NT2/D1 (cell line): ENCODE results near the gene BIRC5.

Experiments used
- DNase-seq: peaks from one replicate; pipeline ENCODE4 v3.0.0-alpha.2; 2011; ENCODE audit warnings: low read depth, low spot score
- H3K27me3 ChIP-seq: 2 replicates; pipeline ENCODE4 v1.6.0; 2011; ENCODE audit warnings: mild to moderate bottlenecking; ENCODE audit not compliant: insufficient read length, insufficient read depth
- H3K36me3 ChIP-seq: 2 replicates; pipeline ENCODE4 v1.6.1; 2011; ENCODE audit warnings: mild to moderate bottlenecking, low read length, mixed read lengths; ENCODE audit not compliant: insufficient read depth, insufficient read length
- H3K4me1 ChIP-seq: 2 replicates; pipeline ENCODE4 v1.5.1; 2011; ENCODE audit not compliant: insufficient read depth, insufficient read length
- H3K4me3 ChIP-seq: 2 replicates; pipeline ENCODE4 v1.5.1; 2011; ENCODE audit warnings: low read depth; ENCODE audit not compliant: insufficient read length
- H3K9ac ChIP-seq: 2 replicates; pipeline ENCODE4 v1.6.0; 2011; ENCODE audit warnings: low read depth; ENCODE audit not compliant: insufficient read length
- H3K9me3 ChIP-seq: 2 replicates; pipeline ENCODE4 v1.5.1; 2011; ENCODE audit warnings: mild to moderate bottlenecking, low read length; ENCODE audit not compliant: insufficient read depth
- SUZ12 ChIP-seq: IDR thresholded peaks from 2 replicates; pipeline ENCODE4 v1.6.1; 2011; ENCODE audit not compliant: insufficient read length, insufficient read depth; ENCODE audit errors: extremely low read depth
- YY1 ChIP-seq: IDR thresholded peaks from 2 replicates; pipeline ENCODE4 v1.6.1; 2011; ENCODE audit not compliant: insufficient read length, insufficient read depth
- ZNF274 ChIP-seq: IDR thresholded peaks from 2 replicates; pipeline ENCODE4 v1.6.1; 2011; ENCODE audit warnings: mild to moderate bottlenecking, low read depth, low read length

Gene BIRC5

DNA sequence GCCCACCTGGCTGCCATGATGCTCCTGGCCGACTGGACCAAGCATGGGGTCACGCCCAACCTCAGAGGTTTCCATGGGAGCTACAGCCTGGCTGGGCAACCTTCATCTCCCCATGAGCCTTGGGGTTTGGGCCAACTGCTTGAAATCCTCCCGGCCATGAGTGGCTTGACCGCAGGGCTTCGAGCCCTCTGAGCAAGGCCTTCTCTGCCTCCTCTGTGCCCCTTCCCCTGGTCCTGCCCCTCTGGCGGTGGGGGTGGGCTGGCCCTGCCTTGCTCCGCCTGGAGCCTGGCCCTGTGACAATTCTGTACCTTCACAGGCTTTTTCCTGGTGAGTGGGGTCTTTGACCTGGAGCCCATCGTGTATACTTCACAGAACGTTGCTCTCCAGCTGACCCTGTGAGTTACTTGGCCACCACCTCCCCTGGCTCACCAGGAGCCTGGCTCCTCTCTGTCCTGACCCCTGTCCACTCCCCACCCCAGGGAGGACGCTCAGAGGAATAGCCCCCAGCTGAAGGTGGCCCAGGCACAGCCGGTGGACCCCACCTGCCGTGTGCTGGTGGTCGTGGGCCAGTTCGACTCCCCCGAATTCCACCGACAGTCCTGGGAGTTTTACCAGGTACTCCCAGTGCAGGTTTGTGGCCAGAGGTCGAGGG lies 8.8 kb upstream of the BIRC5 start:
- TF ChIP-seq ZNF274: no peak
- no peak for TF ChIP-seq SUZ12
- TF ChIP-seq YY1: no peak
- Histone ChIP-seq H3K27me3 (no peaks in the 10 kb centered on the region), H3K36me3 (peaks cover 47% of the 10 kb centered on the region), H3K4me1 (no peaks in the 10 kb centered on the region), H3K9ac (no peak overlapping the region), H3K9me3 (no peaks in the 10 kb centered on the region), H3K4me3 (no peak overlapping the region)
- DNase-seq: no peak

DNA sequence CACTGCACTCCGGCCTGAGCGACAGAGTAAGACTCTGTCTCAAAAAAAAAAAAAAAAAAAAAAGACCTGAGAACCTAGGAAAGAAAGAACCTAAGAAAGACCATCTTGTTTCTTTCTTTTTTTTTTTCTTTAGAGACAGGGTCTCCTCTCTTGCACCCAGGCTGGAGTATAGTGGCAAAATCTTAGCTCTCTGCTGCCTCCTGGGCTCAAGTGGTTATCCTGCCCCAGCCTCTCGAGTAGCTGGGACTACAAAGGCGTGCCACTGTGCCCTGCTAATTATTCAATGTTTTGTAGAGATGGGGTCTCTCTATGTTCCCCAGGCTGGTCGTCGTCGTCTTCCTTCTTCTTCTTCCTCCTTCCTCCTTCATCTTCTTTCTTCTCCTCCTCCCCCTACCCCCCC lies 7.8 kb upstream of the BIRC5 start:
- H3K4me3 ChIP-seq: no peak overlapping the region
- peaks cover under 1% of the 10 kb centered on the region for H3K4me1 ChIP-seq
- H3K27me3 ChIP-seq: no peaks in the 10 kb centered on the region
- H3K36me3 ChIP-seq: peaks cover 41% of the 10 kb centered on the region
- no peaks in the 10 kb centered on the region for H3K9me3 ChIP-seq
- no peak for TF ChIP-seq ZNF274
- TF ChIP-seq SUZ12: no peak
- no peak for TF ChIP-seq YY1
- no peak overlapping the region for H3K9ac ChIP-seq
- peak; percentile 11 for DNase-seq

DNA sequence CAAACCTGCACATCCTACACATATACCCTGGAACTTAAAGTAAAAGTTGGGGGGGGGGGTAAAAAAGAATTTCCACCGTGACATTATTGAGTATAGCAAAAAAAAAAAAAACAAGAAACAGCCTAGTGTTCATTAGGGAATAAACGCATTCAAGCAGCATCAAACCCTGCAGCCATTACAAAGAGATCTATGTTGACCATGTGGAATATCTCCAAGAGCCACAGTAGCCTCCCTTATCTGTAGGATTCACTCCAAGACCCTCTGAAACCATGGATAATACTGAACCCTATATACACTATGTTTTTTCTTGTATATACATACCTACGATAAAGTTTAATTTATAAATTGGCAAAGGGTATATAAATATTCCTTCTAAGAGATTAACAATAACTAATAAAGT lies 5.6 kb upstream of the BIRC5 start:
- Histone ChIP-seq H3K9me3 (no peaks in the 10 kb centered on the region), H3K4me3 (no peak overlapping the region), H3K27me3 (no peaks in the 10 kb centered on the region), H3K4me1 (peaks cover 5% of the 10 kb centered on the region), H3K36me3 (peaks cover 31% of the 10 kb centered on the region), H3K9ac (no peak overlapping the region)
- TF ChIP-seq YY1: no peak
- TF ChIP-seq ZNF274: no peak
- no peak for TF ChIP-seq SUZ12
- DNase-seq: no peak

DNA sequence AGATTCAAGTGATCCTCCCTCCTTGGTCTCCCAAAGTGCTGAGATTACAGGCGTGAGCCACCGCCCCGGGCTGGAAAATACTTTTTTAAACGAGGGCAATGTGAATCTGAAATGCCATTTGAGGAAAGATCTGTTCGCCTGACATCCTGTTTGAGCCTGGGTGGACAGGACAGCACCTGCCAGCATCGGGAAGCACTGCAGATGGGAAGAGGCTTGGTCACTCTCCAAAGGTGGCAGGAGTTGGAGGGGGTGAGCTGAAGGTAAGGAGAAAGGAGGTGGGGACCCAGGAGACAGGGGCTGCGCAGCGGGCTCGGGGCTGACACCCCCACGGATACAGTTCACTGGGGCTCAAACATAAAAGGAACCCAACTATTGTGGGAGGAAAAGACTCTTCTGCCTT lies 3.9 kb upstream of the BIRC5 start:
- peaks cover 5% of the 10 kb centered on the region for H3K4me1 ChIP-seq
- no peak for TF ChIP-seq SUZ12
- TF ChIP-seq ZNF274: no peak
- no peak for TF ChIP-seq YY1
- H3K9me3 ChIP-seq: no peaks in the 10 kb centered on the region
- no peak overlapping the region for H3K4me3 ChIP-seq
- DNase-seq: no peak
- H3K27me3 ChIP-seq: no peaks in the 10 kb centered on the region
- peaks cover 18% of the 10 kb centered on the region for H3K36me3 ChIP-seq
- no peak overlapping the region for H3K9ac ChIP-seq

- DNase-seq: no peak
- H3K4me3 ChIP-seq: no peak overlapping the region
- H3K9me3 ChIP-seq: no peaks in the 10 kb centered on the region
- no peak overlapping the region for H3K9ac ChIP-seq
- H3K27me3 ChIP-seq: no peaks in the 10 kb centered on the region
- peaks cover 15% of the 10 kb centered on the region for H3K36me3 ChIP-seq
- TF ChIP-seq YY1: no peak
- no peak for TF ChIP-seq SUZ12
- no peak for TF ChIP-seq ZNF274
- peaks cover 5% of the 10 kb centered on the region for H3K4me1 ChIP-seq
These were observed 3.0 kb upstream of the BIRC5 start for GRCh38 chr17:78211032-78211431.

DNA sequence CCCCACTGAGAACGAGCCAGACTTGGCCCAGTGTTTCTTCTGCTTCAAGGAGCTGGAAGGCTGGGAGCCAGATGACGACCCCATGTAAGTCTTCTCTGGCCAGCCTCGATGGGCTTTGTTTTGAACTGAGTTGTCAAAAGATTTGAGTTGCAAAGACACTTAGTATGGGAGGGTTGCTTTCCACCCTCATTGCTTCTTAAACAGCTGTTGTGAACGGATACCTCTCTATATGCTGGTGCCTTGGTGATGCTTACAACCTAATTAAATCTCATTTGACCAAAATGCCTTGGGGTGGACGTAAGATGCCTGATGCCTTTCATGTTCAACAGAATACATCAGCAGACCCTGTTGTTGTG lies 631 bp downstream of the BIRC5 start:
- TF ChIP-seq ZNF274 (no peak), SUZ12 (no peak), YY1 (no peak)
- H3K36me3 ChIP-seq: peaks cover 28% of the 10 kb centered on the region

GRCh38 chr17:78219396-78220150 lies 5.5 kb downstream of the BIRC5 start:
- H3K36me3 ChIP-seq: peaks cover 72% of the 10 kb centered on the region

More for the DNA sequence above, 631 bp downstream of the BIRC5 start:
- peak overlapping the region; percentile 95 for H3K4me3 ChIP-seq
- no peak for DNase-seq
- no peaks in the 10 kb centered on the region for H3K27me3 ChIP-seq
- H3K9me3 ChIP-seq: no peaks in the 10 kb centered on the region
- peaks cover 7% of the 10 kb centered on the region for H3K4me1 ChIP-seq
- H3K9ac ChIP-seq: peak overlapping the region; percentile 98

More at GRCh38 chr17:78219396-78220150, 5.5 kb downstream of the BIRC5 start:
- no peak for DNase-seq
- Histone ChIP-seq H3K9me3 (no peaks in the 10 kb centered on the region), H3K27me3 (no peaks in the 10 kb centered on the region), H3K4me3 (no peak overlapping the region), H3K4me1 (peaks cover 9% of the 10 kb centered on the region), H3K9ac (peak overlapping the region; percentile 53)
- TF ChIP-seq YY1: no peak
- no peak for TF ChIP-seq SUZ12
- no peak for TF ChIP-seq ZNF274
